ENCODE data around the gene GGTLC1. TPM values are rescaled to one million over a fixed set of nuclear protein-coding genes. Genes with fewer than 3 reads are reported as not detected.

Gene GGTLC1
- polyA plus RNA-seq (2011; rRNA removed) = not detected in 2 replicates
- not detected in 2 replicates for polyA plus RNA-seq (2012; cell fraction: cytosol; rRNA removed)
- polyA plus RNA-seq (2012; cell fraction: nucleus; rRNA removed) = not detected in 2 replicates
- not detected in 3 replicates for polyA plus RNA-seq (2017; fragmentation: RNase III; extraction: RNeasy Plus Mini Kit Qiagen cat#74134 plus additional on column Dnase treatment)
- not detected in 2 replicates for polyA minus RNA-seq (2011; rRNA and poly(A)+ RNA removed)

- ATAC-seq (no peak), DNase-seq (ENCODE audit: low read depth in 1 of 2, low spot score in 1 of 2) (no peak), FAIRE-seq (no peak)
- CTCF ChIA-PET = no interaction called here
- TF ChIP-seq POLR2A (IDR thresholded peaks at IDR 0.05; ENCODE audit: low read length) (no peak), GATA3 (IDR thresholded peaks at IDR 0.05; ENCODE audit: borderline replicate concordance) (no peak), HMGXB4 (CRISPR knock-in tag; IDR thresholded peaks at IDR 0.05; ENCODE audit: borderline replicate concordance) (no peak)
- WGBS (ENCODE audit: missing lambda C conversion rate) = 86% methylated on average over 25 of the region's 26 CpGs
- Histone ChIP-seq H3K9me3 (no peaks in the 10 kb centered on the region), H3K4me1 (peaks cover 2% of the 10 kb centered on the region), H3K4me2 (no peak within 1 kb of the TSS), H3K27ac (no peak within 1 kb of the TSS), H3K4me3 (no peak within 1 kb of the TSS)
- POLR2A ChIA-PET = no interaction called here
These were observed at the start of gene GGTLC1 for GRCh38 chr20:23988561-23988960. Gene GGTLC1, minus strand, starts transcription at chr20:23988779. Its CDS starts 2,168 bp downstream, at chr20:23986611.

GRCh38 chr20:24034820-24035219, 46.2 kb upstream of the GGTLC1 start:
- Histone ChIP-seq H3K9me3 (no peaks in the 10 kb centered on the region), H3K4me1 (peaks cover 11% of the 10 kb centered on the region), H3K27ac (peak overlapping the region in 1 of 2 experiments; percentile 62; a peak in 3 of 6 replicates), H3K4me2 (peak overlapping the region; percentile 26), H3K4me3 (no peak overlapping the region)
- ChIA-PET CTCF (interaction anchor here (1.7 kb wide), 1 partner anchor 10 kb away, joined by 5 read pairs; no protein-coding TSS in a partner anchor), POLR2A (no interaction called here)
- DNase-seq (ENCODE audit: low read depth in 1 of 2, low spot score in 1 of 2) (peak; percentile 32 to 76), FAIRE-seq (peak; percentile 65), ATAC-seq (peak; percentile 26 to 83; a peak in 3 of 6 replicates)
- WGBS (ENCODE audit: missing lambda C conversion rate) = 6% methylated on average over 2 of the region's 2 CpGs
- no peak for TF ChIP-seq FOSB (CRISPR knock-in tag; IDR thresholded peaks at IDR 0.05)
- TF ChIP-seq ZSCAN20 (CRISPR knock-in tag; IDR thresholded peaks at IDR 0.05) = no peak
- no peak for TF ChIP-seq ATOH8 (CRISPR knock-in tag; IDR thresholded peaks at IDR 0.05; ENCODE audit: low read depth)
- TF ChIP-seq HOXB5 (CRISPR knock-in tag; IDR thresholded peaks at IDR 0.05) = no peak
- TF ChIP-seq RARB (CRISPR knock-in tag; IDR thresholded peaks at IDR 0.05) = no peak
- no peak for TF ChIP-seq HMGXB4 (CRISPR knock-in tag; IDR thresholded peaks at IDR 0.05; ENCODE audit: borderline replicate concordance)
- no peak for TF ChIP-seq ESRRA (IDR thresholded peaks at IDR 0.05; ENCODE audit: borderline replicate concordance, low read length)
- no peak for TF ChIP-seq TP53 (CRISPR knock-in tag; IDR thresholded peaks at IDR 0.05)
- no peak for TF ChIP-seq BHLHE40 (IDR thresholded peaks at IDR 0.05; ENCODE audit: low read depth, low read length)
- TF ChIP-seq E2F6 (IDR thresholded peaks at IDR 0.05; ENCODE audit: borderline replicate concordance, low read depth) = no peak
- TF ChIP-seq JUN (IDR thresholded peaks at IDR 0.05) = no peak
- no peak for TF ChIP-seq CBX8 (IDR thresholded peaks at IDR 0.05)
- no peak for TF ChIP-seq SMC3 (IDR thresholded peaks at IDR 0.05)
- no peak for TF ChIP-seq NR3C1 (IDR thresholded peaks at IDR 0.05)
- TF ChIP-seq HDAC2 (IDR thresholded peaks at IDR 0.05) = no peak
- TF ChIP-seq EHF (CRISPR knock-in tag; IDR thresholded peaks at IDR 0.05) = no peak
- no peak for TF ChIP-seq USF2 (IDR thresholded peaks at IDR 0.05)
- TF ChIP-seq CHD4 (IDR thresholded peaks at IDR 0.05; ENCODE audit: borderline replicate concordance) = no peak
- TF ChIP-seq CTCF (IDR thresholded peaks at IDR 0.05) = no peak
- peak in 1 of 2 experiments; percentile 63; a peak in 1 of 4 replicates for TF ChIP-seq CEBPB (IDR thresholded peaks at IDR 0.05)
- no peak for TF ChIP-seq PBX3 (IDR thresholded peaks at IDR 0.05)
- no peak for TF ChIP-seq HOXA7 (CRISPR knock-in tag; IDR thresholded peaks at IDR 0.05)
- no peak for TF ChIP-seq CHD2 (IDR thresholded peaks at IDR 0.05; ENCODE audit: low read length, partially characterized antibody)
- TF ChIP-seq KDM5A (IDR thresholded peaks at IDR 0.05) = no peak
- no peak for TF ChIP-seq POLR2AphosphoS2 (conservative IDR thresholded peaks at IDR 0.05; ENCODE audit: low read length)
- no peak for TF ChIP-seq FOSL2 (IDR thresholded peaks at IDR 0.05)
- 0 out of 2 replicates have a peak, but pooled peaks have one; percentile 23 for TF ChIP-seq FOSL2 (CRISPR knock-in tag; IDR thresholded peaks at IDR 0.05)
- TF ChIP-seq POLR2A (IDR thresholded peaks at IDR 0.05; ENCODE audit: low read length) = no peak
- TF ChIP-seq GATA3 (IDR thresholded peaks at IDR 0.05; ENCODE audit: borderline replicate concordance) = no peak

Data from A549 (cell line).